GM23338 (cell line): Measurements from ENCODE around the gene MAN1B1. TPM values are rescaled to one million over a fixed set of nuclear protein-coding genes. Genes with fewer than 3 reads are reported as not detected.
A peak's percentile ranks its signal among the peaks of the same experiment; 100 is the strongest.

ENCODE experiments used
- ATAC-seq: fragments of 200-7000 bp; cut with Tn5 transposase; 3 replicates; pipeline ENCODE4 v1.9.1; 2020
- DNase-seq: peaks from one replicate; pipeline ENCODE4 v3.0.0-alpha.2; 2015; ENCODE audit warnings: low spot score
- H2AFZ ChIP-seq: fragments of 200-600 bp; sonication (generic); 2 replicates; pipeline ENCODE4 v1.8.0; 2016; ENCODE audit warnings: antibody characterized with exemption, mild to moderate bottlenecking, moderate library complexity
- H3F3A ChIP-seq: fragments of 200-600 bp; sonication (generic); replicated peaks from 2 replicates; pipeline ENCODE4 v1.8.0; 2017; ENCODE audit warnings: antibody characterized with exemption, mixed run types, low read depth
- H3K27ac ChIP-seq: fragments of 200-600 bp; sonication (generic); 2 replicates; pipeline ENCODE4 v1.6.1; 2016; ENCODE audit warnings: low read depth
- H3K27me3 ChIP-seq: fragments of 200-600 bp; sonication (generic); 2 replicates; pipeline ENCODE4 v1.8.0; 2016; ENCODE audit warnings: mild to moderate bottlenecking, mixed run types, moderate library complexity; ENCODE audit not compliant: insufficient read depth
- H3K36me3 ChIP-seq: fragments of 200-600 bp; sonication (generic); 2 replicates; pipeline ENCODE4 v1.8.0; 2016; ENCODE audit warnings: mild to moderate bottlenecking; ENCODE audit not compliant: insufficient read depth
- H3K4me1 ChIP-seq: fragments of 200-600 bp; sonication (generic); 2 replicates; pipeline ENCODE4 v1.8.0; 2016; ENCODE audit warnings: mild to moderate bottlenecking, moderate library complexity; ENCODE audit not compliant: insufficient read depth
- H3K4me2 ChIP-seq: fragments of 200-600 bp; sonication (generic); 2 replicates; pipeline ENCODE4 v1.7.1; 2017; ENCODE audit warnings: mixed run types
- H3K4me3 ChIP-seq: fragments of 200-600 bp; sonication (generic); 2 replicates; pipeline ENCODE4 v1.6.1; 2016; ENCODE audit warnings: mixed run types
- H3K79me2 ChIP-seq: fragments of 200-600 bp; sonication (generic); replicated peaks from 2 replicates; pipeline ENCODE4 v1.8.0; 2017; ENCODE audit warnings: mild to moderate bottlenecking; ENCODE audit not compliant: insufficient read depth
- H3K9me2 ChIP-seq: fragments of 200-600 bp; sonication (generic); 2 replicates; pipeline ENCODE4 v1.8.0; 2017; ENCODE audit not compliant: insufficient read depth
- H4K20me1 ChIP-seq: fragments of 200-600 bp; sonication (generic); replicated peaks from 2 replicates; pipeline ENCODE4 v1.8.0; 2017; ENCODE audit warnings: mild to moderate bottlenecking; ENCODE audit not compliant: insufficient read depth
- H3K27ac Mint-ChIP-seq: 2 replicates; pipeline ENCODE4 v1.8.0; 2020; ENCODE audit warnings: inconsistent platforms, mild to moderate bottlenecking, moderate library complexity, mixed read lengths
- H3K27me3 Mint-ChIP-seq: 3 replicates; pipeline ENCODE4 v1.8.0; 2022; ENCODE audit warnings: low read depth, mild to moderate bottlenecking, moderate library complexity, mixed read lengths, inconsistent platforms; ENCODE audit not compliant: insufficient read depth, poor library complexity
- H3K36me3 Mint-ChIP-seq: 3 replicates; pipeline ENCODE4 v1.8.0; 2021; ENCODE audit warnings: low read depth, mild to moderate bottlenecking, inconsistent platforms, moderate library complexity, mixed read lengths
- H3K4me1 Mint-ChIP-seq: 3 replicates; pipeline ENCODE4 v1.8.0; 2020; ENCODE audit warnings: mild to moderate bottlenecking, inconsistent platforms, mixed read lengths
- H3K4me3 Mint-ChIP-seq: 3 replicates; pipeline ENCODE4 v1.8.0; 2021; ENCODE audit warnings: moderate library complexity, mild to moderate bottlenecking, inconsistent platforms, mixed read lengths
- H3K9me3 Mint-ChIP-seq: 3 replicates; pipeline ENCODE4 v1.8.0; 2020; ENCODE audit warnings: moderate library complexity, mild to moderate bottlenecking, inconsistent platforms, mixed read lengths
- CTCF ChIP-seq, 2 experiments: fragments of 200-600 bp in 1 of 2; sonication (generic) in 1 of 2; conservative IDR thresholded peaks; 2 replicates each; pipeline versions ENCODE4 v1.5.1 to v1.6.1; 2016 to 2017; ENCODE audit warnings: antibody characterized with exemption in 2 of 2, low read depth in 2 of 2, mild to moderate bottlenecking in 2 of 2, moderate library complexity in 1 of 2
- EZH2 ChIP-seq: fragments of 200-600 bp; sonication (generic); IDR thresholded peaks from one replicate; pipeline ENCODE4 v1.8.0; 2017; ENCODE audit warnings: antibody characterized with exemption, mild to moderate bottlenecking, low read depth; ENCODE audit not compliant: unreplicated experiment
- EZH2phosphoT487 ChIP-seq: fragments of 200-600 bp; sonication (generic); IDR thresholded peaks from one replicate; pipeline ENCODE4 v1.8.1; 2018; ENCODE audit warnings: antibody characterized with exemption; ENCODE audit not compliant: unreplicated experiment
- REST ChIP-seq: IDR thresholded peaks from one replicate; pipeline ENCODE4 v1.6.1; 2018; ENCODE audit warnings: antibody characterized with exemption; ENCODE audit not compliant: unreplicated experiment
- ZNF462 ChIP-seq: fragments of 250-450 bp; sonication (Bioruptor Pico); IDR thresholded peaks from 2 replicates; pipeline ENCODE4 v1.5.0; 2020; ENCODE audit warnings: mild to moderate bottlenecking, moderate library complexity
- polyA plus RNA-seq: library from polyadenylated mRNA; unstranded; fragments of >200 nt; fragmentation: Nextera tagmentation; extraction: Ambion mirVana; gene quantifications from 2 replicates; pipeline ENCODE4 v1.2.1, GENCODE V29; 2016
- total RNA-seq: library from RNA; depleted of rRNA; stranded (reverse); fragments of >200 nt; shearing (Covaris generic); gene quantifications from 2 replicates; pipeline ENCODE4 v1.2.3, GENCODE V29; 2014
- TF ChIP-seq, protein P1 (sequence below): IDR thresholded peaks from 2 replicates; pipeline ENCODE4 v1.6.1; 2016; ENCODE audit warnings: antibody characterized with exemption

Gene MAN1B1
- total and polyA plus RNA-seq, 2 experiments from 2014 or later = 15.7 to 39.9 TPM

GRCh38 chr9:137138722-137139467 is 52.1 kb downstream of the MAN1B1 start, which contains the start of gene GRIN1 (continued):
- no peak for TF ChIP-seq CTCF (conservative IDR thresholded peaks at IDR 0.05; ENCODE audit: low read depth in 2 of 2)

- H4K20me1 ChIP-seq = no peaks in the 10 kb centered on the region
- H3K4me1 Mint-ChIP-seq = peaks cover 10% of the 10 kb centered on the region
- no peak overlapping the region for H3K4me3 ChIP-seq
- H3K4me2 ChIP-seq = peak overlapping the region; percentile 38; the same call in 1 of the 2 replicates
- H3K9me3 Mint-ChIP-seq = no peaks in the 10 kb centered on the region
- TF ChIP-seq REST (no peak), EZH2phosphoT487 (no peak), CTCF (conservative IDR thresholded peaks at IDR 0.05; ENCODE audit: low read depth in 2 of 2) (no peak), EZH2 (peak; percentile 19), ZNF462 (no peak)
- TF ChIP-seq, protein P1, sequence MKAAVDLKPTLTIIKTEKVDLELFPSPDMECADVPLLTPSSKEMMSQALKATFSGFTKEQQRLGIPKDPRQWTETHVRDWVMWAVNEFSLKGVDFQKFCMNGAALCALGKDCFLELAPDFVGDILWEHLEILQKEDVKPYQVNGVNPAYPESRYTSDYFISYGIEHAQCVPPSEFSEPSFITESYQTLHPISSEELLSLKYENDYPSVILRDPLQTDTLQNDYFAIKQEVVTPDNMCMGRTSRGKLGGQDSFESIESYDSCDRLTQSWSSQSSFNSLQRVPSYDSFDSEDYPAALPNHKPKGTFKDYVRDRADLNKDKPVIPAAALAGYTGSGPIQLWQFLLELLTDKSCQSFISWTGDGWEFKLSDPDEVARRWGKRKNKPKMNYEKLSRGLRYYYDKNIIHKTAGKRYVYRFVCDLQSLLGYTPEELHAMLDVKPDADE = no peak
- H3K36me3 Mint-ChIP-seq = no peaks in the 10 kb centered on the region
- H3K9me2 ChIP-seq = no peaks in the 10 kb centered on the region
- no peaks in the 10 kb centered on the region for H3K79me2 ChIP-seq
- peaks cover 48% of the 10 kb centered on the region for H3K27me3 ChIP-seq
- H3K4me3 Mint-ChIP-seq = peak overlapping the region; percentile 61
- DNase-seq (peak; percentile 65), ATAC-seq (no peak; the same call in 2 of the 3 replicates)
- no peaks in the 10 kb centered on the region for H3F3A ChIP-seq
- H3K36me3 ChIP-seq = no peaks in the 10 kb centered on the region
- peaks cover 66% of the 10 kb centered on the region for H3K27me3 Mint-ChIP-seq
- peaks cover 12% of the 10 kb centered on the region for H3K4me1 ChIP-seq
- H2AFZ ChIP-seq = no peak overlapping the region
- no peak overlapping the region for H3K27ac Mint-ChIP-seq
- H3K27ac ChIP-seq = no peak overlapping the region
Measured at GRCh38 chr9:137139468-137140150, 52.8 kb downstream of the MAN1B1 start.
